Dermis blood vessel endothelial cell (primary cell): Measurements from ENCODE around the gene CASKIN2. TPM values are rescaled to one million over a fixed set of nuclear protein-coding genes. Genes with fewer than 3 reads are reported as not detected.

Source experiments
- DNase-seq: peaks from one replicate; pipeline ENCODE4 v3.0.0; 2010
- total RNA-seq: library from RNA; depleted of rRNA; stranded (reverse); fragments of >200 nt; gene quantifications from 2 replicates; pipeline ENCODE4 v1.2.3, GENCODE V29; 2014

The CASKIN2 gene, protein sequence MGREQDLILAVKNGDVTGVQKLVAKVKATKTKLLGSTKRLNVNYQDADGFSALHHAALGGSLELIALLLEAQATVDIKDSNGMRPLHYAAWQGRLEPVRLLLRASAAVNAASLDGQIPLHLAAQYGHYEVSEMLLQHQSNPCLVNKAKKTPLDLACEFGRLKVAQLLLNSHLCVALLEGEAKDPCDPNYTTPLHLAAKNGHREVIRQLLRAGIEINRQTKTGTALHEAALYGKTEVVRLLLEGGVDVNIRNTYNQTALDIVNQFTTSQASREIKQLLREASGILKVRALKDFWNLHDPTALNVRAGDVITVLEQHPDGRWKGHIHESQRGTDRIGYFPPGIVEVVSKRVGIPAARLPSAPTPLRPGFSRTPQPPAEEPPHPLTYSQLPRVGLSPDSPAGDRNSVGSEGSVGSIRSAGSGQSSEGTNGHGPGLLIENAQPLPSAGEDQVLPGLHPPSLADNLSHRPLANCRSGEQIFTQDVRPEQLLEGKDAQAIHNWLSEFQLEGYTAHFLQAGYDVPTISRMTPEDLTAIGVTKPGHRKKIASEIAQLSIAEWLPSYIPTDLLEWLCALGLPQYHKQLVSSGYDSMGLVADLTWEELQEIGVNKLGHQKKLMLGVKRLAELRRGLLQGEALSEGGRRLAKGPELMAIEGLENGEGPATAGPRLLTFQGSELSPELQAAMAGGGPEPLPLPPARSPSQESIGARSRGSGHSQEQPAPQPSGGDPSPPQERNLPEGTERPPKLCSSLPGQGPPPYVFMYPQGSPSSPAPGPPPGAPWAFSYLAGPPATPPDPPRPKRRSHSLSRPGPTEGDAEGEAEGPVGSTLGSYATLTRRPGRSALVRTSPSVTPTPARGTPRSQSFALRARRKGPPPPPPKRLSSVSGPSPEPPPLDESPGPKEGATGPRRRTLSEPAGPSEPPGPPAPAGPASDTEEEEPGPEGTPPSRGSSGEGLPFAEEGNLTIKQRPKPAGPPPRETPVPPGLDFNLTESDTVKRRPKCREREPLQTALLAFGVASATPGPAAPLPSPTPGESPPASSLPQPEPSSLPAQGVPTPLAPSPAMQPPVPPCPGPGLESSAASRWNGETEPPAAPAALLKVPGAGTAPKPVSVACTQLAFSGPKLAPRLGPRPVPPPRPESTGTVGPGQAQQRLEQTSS (N-terminal part only)
- 12.1 and 30.4 TPM in 2 replicates for total RNA-seq

DNA sequence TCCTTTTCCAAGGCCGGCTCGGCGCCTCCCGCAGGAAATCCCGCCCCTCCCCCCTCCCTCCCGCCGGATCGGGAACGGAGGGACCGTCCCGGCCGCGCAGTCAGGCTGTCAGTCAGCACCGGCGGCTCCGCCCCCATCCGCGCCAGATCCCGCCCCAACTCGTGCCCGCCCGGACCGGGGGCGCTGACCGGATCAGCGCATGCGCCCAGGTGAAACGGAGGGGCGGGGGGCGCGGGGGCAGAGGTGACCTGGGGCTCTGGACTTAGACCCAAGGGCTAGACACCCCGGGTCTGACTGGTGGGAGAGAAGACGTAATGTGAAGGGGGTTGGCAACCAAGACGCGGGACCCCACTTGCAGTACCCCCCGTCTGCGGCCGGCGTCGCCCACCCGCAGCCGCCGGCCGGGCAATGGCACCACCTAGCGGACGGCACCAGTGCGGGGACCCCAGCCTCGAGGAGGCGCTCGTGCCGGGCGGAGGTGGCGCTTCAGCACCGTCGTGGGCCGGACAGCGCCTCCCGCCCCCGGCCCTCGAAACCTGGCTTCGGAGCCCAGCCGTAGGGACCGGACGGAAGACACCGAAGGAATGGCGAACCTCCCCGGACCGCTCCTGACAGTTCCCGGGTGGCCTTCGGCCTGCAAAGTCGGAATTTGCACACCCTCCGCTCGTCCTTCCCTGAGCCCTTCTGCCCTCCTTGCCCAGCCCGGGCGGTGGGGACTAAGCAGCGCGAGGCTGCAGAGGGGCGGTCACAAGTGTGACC is at the start of gene CASKIN2:
Gene CASKIN2, minus strand, starts transcription at position 42 of the 759 bp plus-strand sequence. CDS start 1,733 bp downstream, outside the sequence.
- peak; percentile 94 for DNase-seq

DNA sequence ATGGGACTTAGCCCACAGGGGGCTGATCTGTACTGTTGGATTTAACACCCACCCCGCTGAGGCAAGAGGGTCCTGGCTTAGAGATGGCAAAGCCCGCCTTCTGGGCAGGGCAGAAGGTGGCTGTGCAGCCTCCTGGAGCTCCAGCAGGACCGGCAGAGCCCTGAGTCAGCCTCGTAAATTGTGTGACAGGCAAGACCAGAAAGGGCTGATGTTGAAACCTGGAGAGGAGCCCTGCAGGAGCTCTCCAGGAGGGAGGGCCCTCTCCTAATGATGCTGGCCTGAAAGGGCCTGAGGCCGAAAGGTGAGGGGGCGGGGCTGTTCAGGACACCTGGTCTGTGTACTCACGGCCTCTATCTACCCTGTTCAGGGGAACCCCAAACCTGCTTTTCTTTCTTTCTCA is 49.7 kb upstream of the CASKIN2 start:
- no peak for DNase-seq

GRCh38 chr17:75564195-75564594 is 48.9 kb upstream of the CASKIN2 start:
- no peak for DNase-seq

DNA sequence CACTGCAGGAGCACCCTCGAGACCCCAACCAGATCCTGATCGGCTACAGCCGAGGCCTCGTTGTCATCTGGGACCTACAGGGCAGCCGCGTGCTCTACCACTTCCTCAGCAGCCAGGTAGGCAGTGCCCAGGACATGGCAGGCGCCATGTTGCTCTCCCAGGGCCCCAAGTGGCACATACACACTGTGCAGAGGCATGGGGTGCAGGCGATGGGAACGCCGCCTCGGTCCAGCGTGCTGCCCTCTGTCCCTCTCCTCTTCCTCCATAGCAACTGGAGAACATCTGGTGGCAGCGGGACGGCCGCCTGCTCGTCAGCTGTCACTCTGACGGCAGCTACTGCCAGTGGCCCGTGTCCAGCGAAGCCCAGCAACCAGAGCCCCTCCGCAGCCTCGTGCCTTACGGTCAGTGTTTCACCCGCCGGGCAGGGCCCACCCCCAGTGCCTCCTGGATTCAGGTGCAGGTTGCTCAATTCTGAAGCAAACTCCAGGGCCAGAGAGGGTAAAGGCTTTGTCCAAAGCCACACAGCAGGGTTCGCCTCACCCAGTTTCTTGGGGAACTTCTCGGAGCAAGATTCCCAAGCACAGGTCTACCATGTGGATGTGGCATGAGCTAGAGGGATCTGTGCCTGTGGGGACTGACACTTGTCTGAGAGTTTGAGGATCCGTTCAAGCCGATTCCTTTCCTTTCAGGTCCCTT is 47.9 kb upstream of the CASKIN2 start:
- no peak for DNase-seq

DNA sequence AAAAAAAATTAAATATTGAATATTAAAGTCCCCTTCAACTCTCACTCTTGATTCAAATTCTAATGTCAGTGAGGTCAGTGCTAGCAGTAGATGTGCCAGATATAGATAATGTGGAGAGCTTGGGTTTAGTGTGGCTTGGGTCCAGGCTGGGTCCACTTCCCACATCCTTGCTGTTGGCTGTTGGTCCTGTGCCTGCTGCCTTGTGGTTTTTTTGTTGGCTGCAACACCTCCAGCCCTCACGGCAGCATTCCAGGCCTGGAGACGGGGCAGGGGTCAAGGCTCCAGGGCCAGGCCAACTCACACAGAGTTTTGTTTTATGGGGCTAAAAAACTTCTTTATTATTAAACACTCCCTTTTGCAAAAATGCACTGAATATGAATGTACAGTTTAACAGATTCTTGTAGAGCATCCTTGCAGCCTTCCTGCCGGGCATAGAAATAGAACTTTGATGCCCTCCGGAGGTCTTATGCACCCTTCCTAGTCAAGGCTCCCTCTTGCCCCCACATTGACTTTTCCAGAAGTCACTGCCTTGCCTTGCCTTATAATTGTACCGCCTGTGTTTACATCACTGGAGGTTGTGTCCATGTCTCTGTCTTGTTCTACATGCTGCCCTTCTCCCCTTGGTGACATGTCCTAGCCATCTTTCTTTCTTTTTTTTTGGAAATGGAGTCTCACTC is 46.7 kb upstream of the CASKIN2 start:
- DNase-seq = no peak

- no peak for DNase-seq
These were observed 44.7 kb upstream of the CASKIN2 start for GRCh38 chr17:75559958-75560533.

DNA sequence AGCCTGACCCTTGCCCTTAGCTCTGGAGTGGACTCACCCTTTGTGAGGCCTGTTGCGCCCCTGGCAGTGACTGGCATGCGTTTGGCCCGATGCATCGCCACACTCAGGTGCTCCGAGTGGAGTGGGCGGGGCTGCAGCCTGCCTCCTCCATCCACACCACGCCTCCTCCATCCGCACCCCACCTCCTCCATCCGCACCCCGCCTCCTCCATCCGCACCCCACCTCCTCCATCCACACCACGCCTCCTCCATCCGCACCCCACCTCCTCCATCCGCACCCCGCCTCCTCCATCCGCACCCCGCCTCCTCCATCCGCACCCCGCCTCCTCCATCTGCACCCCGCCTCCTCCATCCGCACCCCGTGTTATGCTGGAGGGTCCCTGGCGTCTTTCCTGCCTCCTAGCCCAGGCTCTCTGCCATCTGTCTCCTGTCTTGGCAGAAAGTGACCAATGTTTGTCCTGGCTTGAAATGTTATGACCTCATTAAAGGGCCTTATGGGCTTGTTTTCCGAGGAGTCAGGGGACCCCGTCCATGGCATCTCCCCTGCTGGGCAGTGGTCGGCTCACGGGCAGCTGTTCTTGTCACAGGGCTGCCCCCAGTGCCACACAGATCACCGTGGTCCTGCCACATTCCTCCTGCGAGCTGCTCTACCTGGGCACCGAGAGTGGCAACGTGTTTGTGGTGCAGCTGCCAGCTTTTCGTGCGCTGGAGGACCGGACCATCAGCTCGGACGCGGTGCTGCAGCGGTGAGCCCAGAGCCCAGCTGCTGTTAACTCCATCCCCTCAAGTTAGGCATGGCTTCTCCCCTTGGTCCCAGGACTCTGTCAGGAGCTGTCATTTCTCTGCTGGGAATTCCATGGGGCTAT is 43.6 kb upstream of the CASKIN2 start:
- DNase-seq = no peak

DNA sequence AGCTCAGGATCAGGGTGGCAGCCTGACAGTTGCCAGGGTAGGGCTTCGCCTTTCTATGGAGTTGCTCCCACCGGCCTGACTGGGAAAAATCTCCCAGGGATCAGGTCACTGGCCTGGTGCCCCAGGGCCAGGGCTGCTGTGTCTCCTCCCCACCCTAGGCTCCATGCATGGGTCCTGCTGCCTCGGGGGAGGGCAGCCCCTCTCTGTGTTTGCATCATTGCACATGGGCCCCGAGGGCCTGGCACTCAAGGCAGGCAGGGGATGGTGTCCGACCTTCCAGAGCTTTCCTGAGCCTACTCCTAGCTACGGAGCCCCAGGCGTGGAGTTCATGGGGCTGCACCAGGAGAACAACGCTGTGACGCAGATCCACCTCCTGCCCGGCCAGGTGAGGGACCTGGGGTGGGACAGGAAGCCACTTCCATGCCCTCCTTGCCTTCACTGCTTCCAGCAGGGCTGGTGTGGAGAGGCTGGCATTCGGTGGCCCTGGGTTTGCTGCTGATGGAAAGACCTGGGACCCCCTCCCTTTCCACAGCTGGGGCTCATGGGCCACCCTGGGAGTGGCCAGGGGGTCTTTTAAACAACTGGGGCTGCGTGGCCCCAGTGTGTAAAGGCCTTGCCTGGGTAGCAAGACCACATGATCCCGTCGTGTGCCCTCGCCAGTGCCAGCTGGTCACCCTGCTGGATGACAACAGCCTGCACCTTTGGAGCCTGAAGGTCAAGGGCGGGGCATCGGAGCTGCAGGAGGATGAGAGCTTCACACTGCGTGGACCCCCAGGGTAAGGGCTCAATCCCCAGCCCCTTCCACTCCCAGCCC is 42.7 kb upstream of the CASKIN2 start:
- no peak for DNase-seq

- DNase-seq = no peak
These were observed 41.9 kb upstream of the CASKIN2 start for GRCh38 chr17:75557075-75557851.

GRCh38 chr17:75555679-75556153 is 40.4 kb upstream of the CASKIN2 start:
- no peak for DNase-seq

DNA sequence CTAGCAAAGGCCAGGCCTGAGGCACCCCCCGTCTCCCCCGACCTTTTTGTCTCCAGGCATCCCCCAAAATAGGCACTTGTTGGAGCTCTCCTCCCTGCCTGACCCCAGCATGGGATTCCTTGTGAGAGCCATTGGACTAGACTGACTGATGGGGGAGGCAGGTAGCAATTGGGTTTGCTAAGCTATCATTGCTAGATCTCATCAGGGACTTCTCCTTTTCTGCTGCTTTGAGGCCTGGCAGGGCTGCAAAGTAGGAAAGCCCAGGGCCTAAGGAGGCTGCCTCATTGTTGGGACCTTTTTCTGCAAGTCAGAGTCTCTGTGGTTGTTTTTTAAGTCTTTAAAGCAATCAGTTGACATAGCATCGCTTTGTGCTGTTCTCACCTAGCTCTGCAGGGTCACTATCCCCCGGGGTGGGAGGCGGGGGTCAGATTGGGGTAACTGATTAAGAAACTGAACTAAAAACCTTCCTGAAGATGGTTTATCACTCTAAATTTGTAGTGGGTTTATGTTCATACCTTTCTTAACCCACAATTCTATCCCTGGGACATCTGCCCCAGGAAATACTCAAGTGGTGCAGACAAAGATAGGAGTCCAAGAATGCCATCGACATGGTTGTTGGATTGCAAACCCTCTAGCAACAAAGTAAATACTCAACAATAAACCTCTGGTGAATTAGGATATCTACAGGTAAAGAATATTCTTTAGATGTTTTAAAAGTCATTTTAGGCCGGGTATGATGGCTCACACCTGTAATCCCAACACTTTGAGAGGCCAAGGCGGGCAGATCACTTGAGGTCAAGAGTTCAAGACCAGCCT is 38.2 kb upstream of the CASKIN2 start:
- DNase-seq = no peak

GRCh38 chr17:75552425-75553294 is 37.3 kb upstream of the CASKIN2 start:
- DNase-seq = no peak

GRCh38 chr17:75551266-75551665 is 35.9 kb upstream of the CASKIN2 start:
- no peak for DNase-seq

GRCh38 chr17:75550139-75550465 is 34.8 kb upstream of the CASKIN2 start:
- DNase-seq = no peak

DNA sequence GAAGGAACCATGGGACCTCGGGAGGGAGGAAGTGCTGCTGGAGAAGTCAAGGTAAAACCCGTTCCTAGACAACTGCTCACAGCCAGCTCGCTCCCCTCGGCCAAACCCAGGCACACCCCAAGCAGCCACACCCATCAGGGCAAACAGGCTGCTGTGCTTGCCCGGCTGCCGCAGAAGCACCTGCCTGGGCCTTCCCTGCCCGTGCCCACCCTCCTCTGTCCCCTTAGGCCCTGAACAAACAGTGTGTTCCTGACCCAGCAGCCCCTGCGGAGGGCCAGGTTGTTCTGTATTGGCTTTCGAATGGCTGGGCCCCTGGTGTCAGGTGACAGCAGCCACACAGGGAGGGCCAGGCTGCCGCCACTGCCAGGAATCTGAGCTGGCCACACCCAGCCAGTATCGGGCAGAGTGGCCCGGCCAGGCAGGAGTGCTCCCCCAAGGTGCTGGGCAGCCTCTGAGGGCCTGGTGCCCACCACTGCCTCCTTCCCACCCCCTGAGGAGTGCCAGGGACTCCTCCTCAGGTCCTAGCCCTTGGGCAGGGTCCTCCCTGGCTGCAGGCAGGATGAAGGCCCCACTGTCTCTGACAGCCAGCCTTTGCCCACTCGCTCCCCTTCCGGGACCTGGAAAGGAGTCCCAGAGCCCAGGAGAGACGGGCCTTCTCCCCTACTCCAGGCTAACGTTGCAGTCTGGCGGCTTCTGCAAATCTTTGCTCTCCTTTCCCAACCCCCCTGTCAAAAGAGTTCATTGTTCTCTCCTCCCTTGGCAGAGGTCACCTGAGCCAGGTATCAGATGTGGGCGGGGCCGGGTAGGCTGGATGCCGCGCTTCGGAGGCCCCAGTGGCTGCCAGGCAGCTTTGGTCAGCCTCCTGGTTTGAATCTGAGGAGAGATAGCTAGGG is 34.2 kb upstream of the CASKIN2 start:
- no peak for DNase-seq
